Left forelimb (tissue), 1 donor: Measurements from ENCODE around the gene PCDHGA11.
"Not testable (repeated sequence)": the region's sequence is repeated elsewhere in the genome, so short reads cannot be mapped to it uniquely, and the experiment has no call there.

Source experiments
- DNase-seq: peaks from one replicate; pipeline ENCODE4 v3.0.0-alpha.2; 2018; ENCODE audit warnings: low spot score

Gene PCDHGA11

DNA sequence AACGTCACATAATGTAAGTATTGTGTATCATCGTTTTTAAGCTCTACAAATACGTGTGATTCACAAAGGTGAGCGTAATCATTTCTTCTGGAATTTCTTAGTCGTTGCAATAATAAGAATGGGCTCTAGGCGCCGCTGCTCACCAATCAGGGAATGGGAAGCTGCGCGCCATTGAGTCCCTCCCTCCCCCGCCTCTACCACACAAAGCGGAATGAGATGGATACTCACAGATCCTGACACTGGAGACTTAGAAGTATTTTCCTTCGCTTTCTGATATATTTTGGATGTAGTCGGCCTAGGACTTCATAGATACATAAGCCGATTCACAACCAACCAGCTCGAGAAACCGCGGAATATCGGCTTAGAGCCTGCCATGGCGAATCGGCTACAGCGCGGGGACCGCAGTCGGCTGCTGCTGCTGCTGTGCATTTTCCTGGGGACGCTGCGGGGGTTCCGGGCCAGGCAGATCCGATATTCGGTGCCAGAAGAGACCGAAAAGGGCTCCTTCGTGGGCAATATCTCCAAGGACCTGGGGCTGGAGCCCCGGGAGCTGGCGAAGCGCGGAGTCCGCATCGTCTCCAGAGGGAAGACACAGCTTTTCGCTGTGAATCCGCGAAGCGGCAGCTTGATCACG lies at the start of gene PCDHGA11:
Gene PCDHGA11 (plus strand): TSS at position 197 of the 634 bp plus-strand sequence. CDS start 177 bp downstream, at position 374.
- DNase-seq: no peak

GRCh38 chr5:141371572-141372475 lies 49.0 kb upstream of the PCDHGA11 start:
- DNase-seq: no peak

- DNase-seq: no peak
Observed at GRCh38 chr5:141373673-141374317, 47.1 kb upstream of the PCDHGA11 start, which contains the start of gene PCDHGA6. Gene PCDHGA6, plus strand, starts transcription at chr5:141373891. Its CDS starts 193 bp downstream, at chr5:141374084.

DNA sequence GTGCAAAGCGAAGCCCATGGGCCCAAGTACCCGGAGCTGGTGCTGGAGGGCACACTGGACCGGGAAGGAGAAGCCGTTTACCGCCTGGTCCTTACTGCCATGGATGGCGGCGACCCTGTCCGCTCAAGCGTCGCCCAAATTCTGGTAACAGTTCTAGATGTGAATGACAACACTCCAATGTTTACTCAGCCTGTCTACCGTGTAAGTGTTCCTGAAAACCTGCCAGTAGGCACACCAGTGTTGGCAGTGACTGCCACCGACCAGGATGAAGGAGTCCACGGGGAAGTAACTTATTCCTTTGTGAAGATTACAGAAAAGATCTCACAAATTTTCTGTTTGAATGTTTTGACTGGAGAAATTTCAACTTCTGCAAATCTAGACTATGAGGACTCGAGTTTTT lies 46.2 kb upstream of the PCDHGA11 start:
- no peak for DNase-seq

GRCh38 chr5:141375444-141376155 lies 45.3 kb upstream of the PCDHGA11 start:
- not testable (repeated sequence) for DNase-seq

GRCh38 chr5:141382469-141383294 lies 38.2 kb upstream of the PCDHGA11 start, which contains the start of gene PCDHGA7:
Gene PCDHGA7, plus strand, starts transcription at chr5:141382742. Its CDS starts 158 bp downstream, at chr5:141382900.
- DNase-seq: no peak

DNA sequence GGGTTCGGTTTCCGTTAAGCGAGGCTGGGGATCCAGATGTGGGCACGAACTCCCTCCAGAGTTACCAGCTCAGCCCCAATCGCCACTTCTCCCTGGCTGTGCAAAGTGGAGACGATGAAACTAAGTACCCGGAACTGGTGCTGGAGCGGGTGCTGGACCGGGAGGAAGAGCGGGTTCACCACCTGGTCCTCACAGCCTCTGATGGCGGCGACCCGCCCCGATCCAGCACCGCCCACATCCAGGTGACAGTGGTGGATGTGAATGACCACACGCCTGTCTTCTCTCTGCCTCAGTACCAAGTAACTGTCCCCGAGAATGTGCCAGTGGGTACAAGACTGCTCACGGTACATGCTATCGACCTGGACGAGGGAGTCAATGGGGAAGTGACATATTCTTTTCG lies 37.5 kb upstream of the PCDHGA11 start:
- no peak for DNase-seq

GRCh38 chr5:141384471-141385267 lies 36.2 kb upstream of the PCDHGA11 start:
- DNase-seq: no peak

DNA sequence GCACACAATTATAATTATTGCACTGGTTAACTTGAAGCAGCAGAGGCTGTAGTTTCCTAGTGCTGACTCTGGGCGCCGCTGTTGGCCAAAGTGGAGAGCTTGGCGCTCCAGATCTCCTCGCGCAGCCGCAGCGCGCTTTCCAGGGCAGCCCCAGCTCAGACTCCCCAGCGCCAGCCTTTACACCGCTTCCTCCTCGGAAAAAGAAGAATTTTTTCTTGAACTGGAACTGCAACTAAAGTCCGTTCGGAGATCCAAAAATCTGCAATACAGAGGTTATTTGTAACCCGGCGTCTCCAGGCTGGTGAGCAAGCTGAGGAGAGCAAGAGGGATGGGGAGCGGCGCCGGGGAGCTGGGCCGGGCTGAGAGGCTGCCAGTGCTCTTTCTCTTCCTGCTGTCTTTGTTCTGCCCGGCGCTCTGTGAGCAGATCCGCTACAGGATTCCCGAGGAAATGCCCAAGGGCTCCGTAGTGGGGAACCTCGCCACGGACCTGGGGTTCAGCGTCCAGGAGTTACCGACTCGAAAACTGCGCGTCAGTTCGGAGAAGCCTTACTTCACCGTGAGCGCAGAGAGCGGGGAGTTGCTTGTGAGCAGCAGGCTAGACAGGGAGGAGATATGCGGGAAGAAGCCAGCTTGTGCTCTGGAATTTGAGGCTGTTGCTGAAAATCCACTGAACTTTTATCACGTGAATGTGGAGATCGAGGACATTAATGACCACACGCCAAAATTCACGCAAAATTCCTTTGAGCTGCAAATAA lies 33.1 kb upstream of the PCDHGA11 start, which contains the start of gene PCDHGB4:
Gene PCDHGB4 (plus strand): TSS at position 142 of the 755 bp plus-strand sequence. CDS start 187 bp downstream, at position 329.
- not testable (repeated sequence) for DNase-seq

DNA sequence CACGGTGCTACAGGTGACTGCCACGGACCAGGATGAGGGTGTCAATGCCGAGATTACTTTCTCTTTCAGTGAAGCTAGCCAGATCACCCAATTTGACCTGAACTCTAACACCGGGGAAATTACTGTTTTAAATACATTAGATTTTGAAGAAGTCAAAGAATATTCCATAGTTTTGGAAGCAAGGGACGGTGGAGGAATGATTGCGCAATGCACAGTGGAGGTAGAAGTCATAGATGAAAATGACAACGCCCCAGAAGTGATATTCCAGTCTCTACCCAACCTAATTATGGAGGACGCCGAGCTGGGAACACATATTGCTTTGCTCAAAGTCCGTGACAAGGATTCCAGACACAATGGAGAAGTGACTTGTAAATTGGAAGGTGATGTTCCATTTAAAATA lies 32.2 kb upstream of the PCDHGA11 start:
- no peak for DNase-seq

DNA sequence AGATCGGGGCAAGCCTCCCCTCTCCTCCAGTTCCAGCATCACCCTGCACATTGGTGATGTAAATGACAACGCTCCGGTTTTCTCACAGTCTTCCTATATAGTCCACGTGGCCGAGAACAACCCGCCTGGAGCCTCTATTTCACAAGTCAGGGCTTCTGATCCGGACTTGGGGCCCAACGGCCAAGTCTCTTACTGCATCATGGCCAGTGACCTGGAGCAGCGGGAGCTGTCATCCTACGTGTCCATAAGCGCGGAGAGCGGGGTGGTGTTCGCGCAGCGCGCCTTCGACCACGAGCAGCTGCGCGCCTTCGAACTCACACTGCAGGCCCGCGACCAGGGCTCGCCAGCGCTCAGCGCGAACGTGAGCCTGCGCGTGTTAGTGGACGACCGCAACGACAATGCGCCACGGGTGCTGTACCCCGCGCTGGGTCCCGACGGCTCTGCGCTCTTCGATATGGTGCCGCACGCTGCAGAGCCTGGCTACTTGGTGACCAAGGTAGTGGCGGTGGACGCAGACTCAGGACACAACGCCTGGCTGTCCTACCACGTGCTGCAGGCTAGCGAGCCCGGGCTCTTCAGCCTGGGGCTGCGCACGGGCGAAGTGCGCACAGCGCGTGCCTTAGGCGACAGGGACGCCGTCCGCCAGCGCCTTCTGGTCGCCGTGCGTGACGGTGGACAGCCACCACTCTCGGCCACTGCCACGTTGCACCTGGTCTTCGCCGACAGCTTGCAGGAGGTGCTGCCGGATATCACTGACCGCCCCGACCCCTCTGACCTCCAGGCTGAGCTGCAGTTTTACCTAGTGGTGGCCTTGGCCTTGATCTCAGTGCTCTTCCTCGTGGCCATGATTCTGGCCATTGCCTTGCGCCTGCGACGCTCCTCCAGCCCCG lies 31.5 kb upstream of the PCDHGA11 start:
- no peak for DNase-seq

DNA sequence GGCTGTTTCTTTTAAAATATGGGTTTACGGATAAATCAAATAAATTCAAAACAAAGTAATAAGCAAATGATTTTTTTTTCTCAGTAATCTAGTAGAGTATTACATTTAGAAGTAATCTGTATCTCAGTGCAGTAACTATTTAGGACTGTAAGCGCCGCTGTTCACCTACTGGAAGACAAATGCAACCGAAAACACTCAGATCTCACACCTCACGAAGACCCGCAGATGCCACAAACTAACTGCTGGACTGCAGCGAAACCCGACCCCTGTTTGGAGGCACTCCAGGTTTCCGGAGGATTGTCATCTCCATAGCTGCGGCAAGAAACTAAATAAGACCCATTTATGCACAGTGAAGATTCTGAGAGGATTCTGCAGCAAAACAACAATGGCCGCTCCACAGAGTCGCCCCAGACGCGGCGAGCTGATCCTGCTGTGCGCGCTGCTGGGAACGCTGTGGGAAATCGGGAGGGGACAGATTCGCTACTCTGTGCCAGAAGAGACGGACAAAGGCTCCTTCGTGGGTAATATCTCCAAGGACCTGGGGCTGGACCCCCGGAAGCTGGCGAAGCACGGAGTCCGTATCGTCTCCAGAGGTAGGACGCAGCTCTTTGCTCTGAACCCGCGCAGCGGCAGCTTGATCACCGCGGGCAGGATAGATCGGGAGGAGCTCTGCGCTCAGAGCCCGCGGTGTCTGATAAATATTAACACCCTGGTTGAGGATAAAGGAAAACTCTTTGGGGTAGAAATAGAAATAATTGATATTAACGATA lies 28.2 kb upstream of the PCDHGA11 start, which contains the start of gene PCDHGA8:
Gene PCDHGA8 (plus strand): TSS at position 205 of the 770 bp plus-strand sequence. CDS start 181 bp downstream, at position 386.
- no peak for DNase-seq

DNA sequence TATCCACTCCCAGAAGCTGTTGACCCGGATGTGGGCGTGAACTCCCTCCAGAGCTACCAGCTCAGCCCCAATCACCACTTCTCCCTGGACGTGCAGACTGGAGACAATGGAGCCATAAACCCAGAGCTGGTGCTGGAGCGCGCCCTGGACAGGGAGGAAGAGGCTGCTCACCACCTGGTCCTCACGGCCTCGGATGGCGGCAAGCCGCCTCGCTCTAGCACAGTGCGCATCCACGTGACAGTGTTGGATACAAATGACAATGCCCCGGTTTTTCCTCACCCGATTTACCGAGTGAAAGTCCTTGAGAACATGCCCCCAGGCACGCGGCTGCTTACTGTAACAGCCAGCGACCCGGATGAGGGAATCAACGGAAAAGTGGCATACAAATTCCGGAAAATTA lies 27.6 kb upstream of the PCDHGA11 start:
- no peak for DNase-seq

- DNase-seq: not testable (repeated sequence)
Observed at GRCh38 chr5:141394401-141395187, 26.3 kb upstream of the PCDHGA11 start.

GRCh38 chr5:141397756-141398551 lies 22.9 kb upstream of the PCDHGA11 start, which contains the start of gene PCDHGB5:
Gene PCDHGB5, plus strand, starts transcription at chr5:141397947. Its CDS starts 181 bp downstream, at chr5:141398128.
- not testable (repeated sequence) for DNase-seq
